ENCODE results near the gene CASP5.

CASP5 gene

GRCh38 chr11:105056446-105056845 lies 33.5 kb upstream of the CASP5 start:
- Histone ChIP-seq H3K9me3 (no peaks in the 10 kb centered on the region), H3K36me3 (no peaks in the 10 kb centered on the region), H3K4me1 (no peaks in the 10 kb centered on the region), H3K4me3 (ENCODE audit: low read depth, low read length) (no peak overlapping the region), H3K27me3 (no peaks in the 10 kb centered on the region)
- DNase-seq = no peak
- no peak for TF ChIP-seq CTCF (IDR thresholded peaks at IDR 0.05; ENCODE audit: low read depth, low read length)

- no peaks in the 10 kb centered on the region for H3K36me3 ChIP-seq
- no peaks in the 10 kb centered on the region for H3K9me3 ChIP-seq
- TF ChIP-seq CTCF (IDR thresholded peaks at IDR 0.05; ENCODE audit: low read depth, low read length) = no peak
- no peak for DNase-seq
- no peak overlapping the region for H3K4me3 ChIP-seq (ENCODE audit: low read depth, low read length)
- H3K4me1 ChIP-seq = no peaks in the 10 kb centered on the region
- no peaks in the 10 kb centered on the region for H3K27me3 ChIP-seq
These were observed 31.9 kb upstream of the CASP5 start for GRCh38 chr11:105054723-105055493.

GRCh38 chr11:105052487-105052886 lies 29.5 kb upstream of the CASP5 start:
- Histone ChIP-seq H3K4me3 (ENCODE audit: low read depth, low read length) (no peak overlapping the region), H3K9me3 (no peaks in the 10 kb centered on the region; the same call in 1 of the 2 replicates), H3K36me3 (no peaks in the 10 kb centered on the region), H3K4me1 (no peaks in the 10 kb centered on the region), H3K27me3 (no peaks in the 10 kb centered on the region)
- no peak for TF ChIP-seq CTCF (IDR thresholded peaks at IDR 0.05; ENCODE audit: low read depth, low read length)
- DNase-seq = no peak

- no peak for TF ChIP-seq CTCF (IDR thresholded peaks at IDR 0.05; ENCODE audit: low read depth, low read length)
- no peaks in the 10 kb centered on the region; the same call in 1 of the 2 replicates for H3K9me3 ChIP-seq
- no peaks in the 10 kb centered on the region for H3K4me1 ChIP-seq
- H3K4me3 ChIP-seq (ENCODE audit: low read depth, low read length) = no peak overlapping the region
- no peaks in the 10 kb centered on the region for H3K36me3 ChIP-seq
- H3K27me3 ChIP-seq = no peaks in the 10 kb centered on the region
- DNase-seq = no peak
These were observed 28.6 kb upstream of the CASP5 start for GRCh38 chr11:105051559-105051958.

- DNase-seq = no peak
- H3K9me3 ChIP-seq = no peaks in the 10 kb centered on the region; the same call in 1 of the 2 replicates
- no peaks in the 10 kb centered on the region for H3K27me3 ChIP-seq
- H3K36me3 ChIP-seq = no peaks in the 10 kb centered on the region
- no peak overlapping the region for H3K4me3 ChIP-seq (ENCODE audit: low read depth, low read length)
- TF ChIP-seq CTCF (IDR thresholded peaks at IDR 0.05; ENCODE audit: low read depth, low read length) = no peak
- no peaks in the 10 kb centered on the region for H3K4me1 ChIP-seq
These were observed 26.5 kb upstream of the CASP5 start for GRCh38 chr11:105049481-105049880.

- TF ChIP-seq CTCF (IDR thresholded peaks at IDR 0.05; ENCODE audit: low read depth, low read length) = no peak
- Histone ChIP-seq H3K4me1 (no peaks in the 10 kb centered on the region), H3K36me3 (no peaks in the 10 kb centered on the region), H3K4me3 (ENCODE audit: low read depth, low read length) (no peak overlapping the region), H3K9me3 (no peaks in the 10 kb centered on the region; the same call in 1 of the 2 replicates), H3K27me3 (no peaks in the 10 kb centered on the region)
- DNase-seq = no peak
These were observed 24.1 kb upstream of the CASP5 start for GRCh38 chr11:105046898-105047579.

Data from BE2C (cell line).